ENCODE results near the gene SLC37A1. TPM values are rescaled to one million over a fixed set of nuclear protein-coding genes. Genes with fewer than 3 reads are reported as not detected.
A peak's percentile ranks its signal among the peaks of the same experiment; 100 is the strongest.

Gene SLC37A1
- total RNA-seq, 2 experiments from 2014 or later = 18.9 to 19.2 TPM

GRCh38 chr21:42585881-42586280 lies 72.2 kb downstream of the SLC37A1 start:
- peaks cover 12% of the 10 kb centered on the region for H3K4me1 Mint-ChIP-seq (ENCODE audit: low read depth)
- no peak for ATAC-seq
- no peaks in the 10 kb centered on the region for H3K36me3 Mint-ChIP-seq (ENCODE audit: low read depth)
- ChIA-PET CTCF (no interaction called here), POLR2A (no interaction called here)
- H3K4me3 Mint-ChIP-seq = no peak overlapping the region
- H3K9me3 Mint-ChIP-seq (ENCODE audit: insufficient read depth) = no peaks in the 10 kb centered on the region
- no peaks in the 10 kb centered on the region for H3K27me3 Mint-ChIP-seq (ENCODE audit: low read depth)
- DNase-seq = no peak
- no peak overlapping the region for H3K27ac Mint-ChIP-seq

GRCh38 chr21:42586406-42586805 lies 72.8 kb downstream of the SLC37A1 start:
- Mint-ChIP-seq H3K9me3 (ENCODE audit: insufficient read depth) (no peaks in the 10 kb centered on the region), H3K4me3 (no peak overlapping the region), H3K4me1 (ENCODE audit: low read depth) (peaks cover 18% of the 10 kb centered on the region), H3K27me3 (ENCODE audit: low read depth) (no peaks in the 10 kb centered on the region), H3K27ac (no peak overlapping the region), H3K36me3 (ENCODE audit: low read depth) (no peaks in the 10 kb centered on the region)
- DNase-seq (no peak), ATAC-seq (no peak)
- ChIA-PET CTCF (no interaction called here), POLR2A (no interaction called here)

DNA sequence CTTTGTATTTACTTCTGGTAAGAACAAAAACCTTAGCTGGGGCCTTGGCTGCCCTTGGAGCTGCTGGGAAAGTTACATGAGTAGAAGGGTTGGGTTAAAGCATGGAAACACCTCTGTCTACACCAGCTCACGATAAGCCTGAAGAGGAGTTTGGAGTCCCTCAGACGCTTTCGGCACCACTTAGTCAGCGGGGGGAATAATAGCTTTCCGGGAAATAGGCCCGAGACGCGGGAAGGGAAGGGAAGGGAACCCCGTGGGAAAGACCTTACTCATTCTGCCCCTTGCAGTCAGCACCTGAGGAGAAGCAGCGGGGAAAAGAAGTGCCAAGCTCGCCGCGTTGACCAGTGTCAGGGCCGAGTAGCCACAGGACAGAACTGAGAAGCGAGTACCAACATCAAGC lies 73.4 kb downstream of the SLC37A1 start:
- CTCF ChIA-PET = no interaction called here
- no peak overlapping the region for H3K27ac Mint-ChIP-seq
- H3K4me1 Mint-ChIP-seq (ENCODE audit: low read depth) = peaks cover 21% of the 10 kb centered on the region
- H3K36me3 Mint-ChIP-seq (ENCODE audit: low read depth) = no peaks in the 10 kb centered on the region
- POLR2A ChIA-PET = no interaction called here
- no peak for ATAC-seq
- no peak overlapping the region for H3K4me3 Mint-ChIP-seq
- DNase-seq = no peak
- H3K27me3 Mint-ChIP-seq (ENCODE audit: low read depth) = no peaks in the 10 kb centered on the region
- no peaks in the 10 kb centered on the region for H3K9me3 Mint-ChIP-seq (ENCODE audit: insufficient read depth)

DNA sequence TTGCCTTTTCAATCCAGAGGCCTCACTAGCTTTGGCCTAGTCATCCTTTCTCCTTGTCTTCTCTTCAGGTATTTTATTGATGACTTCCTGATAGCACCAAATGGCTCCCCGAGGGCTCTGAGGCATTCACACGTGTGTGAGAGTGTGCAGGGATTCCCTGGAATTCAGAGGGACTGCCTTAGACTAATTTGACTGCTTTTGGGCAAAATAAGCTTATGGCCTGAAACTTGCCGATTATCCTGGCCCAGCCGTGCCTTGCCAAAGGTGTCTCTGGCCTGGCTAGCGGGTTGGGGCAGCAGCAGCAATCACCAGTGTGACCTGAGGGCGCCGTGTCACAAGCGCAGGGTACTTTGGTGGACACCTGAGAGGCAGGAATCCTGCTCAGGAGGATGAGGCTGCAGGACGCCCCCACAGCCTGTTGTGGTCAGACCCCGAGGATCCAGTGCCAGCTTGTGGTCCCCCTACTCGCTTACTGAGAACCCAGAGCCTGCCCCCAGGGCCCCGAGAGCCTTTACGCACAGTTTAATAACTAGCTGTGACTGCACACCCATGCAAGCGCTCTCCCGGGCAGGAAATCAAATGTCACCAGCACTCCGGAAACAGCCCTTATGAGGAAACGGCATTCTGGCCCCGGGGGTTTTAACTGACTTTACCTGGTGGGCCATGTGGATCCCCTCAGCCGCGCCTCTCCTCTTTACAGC lies 76.9 kb downstream of the SLC37A1 start:
- Mint-ChIP-seq H3K27me3 (ENCODE audit: low read depth) (no peaks in the 10 kb centered on the region), H3K36me3 (ENCODE audit: low read depth) (no peaks in the 10 kb centered on the region), H3K27ac (peak overlapping the region; percentile 48), H3K4me1 (ENCODE audit: low read depth) (peaks cover 18% of the 10 kb centered on the region), H3K9me3 (ENCODE audit: insufficient read depth) (no peaks in the 10 kb centered on the region), H3K4me3 (no peak overlapping the region)
- peak; percentile 62 for ATAC-seq
- ChIA-PET POLR2A (interaction anchor here (1.2 kb wide), 1 partner anchor 302 kb away, joined by 5 read pairs; the partner anchor contains the start of gene NDUFV3), CTCF (interaction anchor here (0.9 to 4.2 kb wide), 3 partner anchors 223 to 279 kb away, joined by 3 to 34 read pairs (median 3); no protein-coding TSS in a partner anchor)
- peak; percentile 68 for DNase-seq

DNA sequence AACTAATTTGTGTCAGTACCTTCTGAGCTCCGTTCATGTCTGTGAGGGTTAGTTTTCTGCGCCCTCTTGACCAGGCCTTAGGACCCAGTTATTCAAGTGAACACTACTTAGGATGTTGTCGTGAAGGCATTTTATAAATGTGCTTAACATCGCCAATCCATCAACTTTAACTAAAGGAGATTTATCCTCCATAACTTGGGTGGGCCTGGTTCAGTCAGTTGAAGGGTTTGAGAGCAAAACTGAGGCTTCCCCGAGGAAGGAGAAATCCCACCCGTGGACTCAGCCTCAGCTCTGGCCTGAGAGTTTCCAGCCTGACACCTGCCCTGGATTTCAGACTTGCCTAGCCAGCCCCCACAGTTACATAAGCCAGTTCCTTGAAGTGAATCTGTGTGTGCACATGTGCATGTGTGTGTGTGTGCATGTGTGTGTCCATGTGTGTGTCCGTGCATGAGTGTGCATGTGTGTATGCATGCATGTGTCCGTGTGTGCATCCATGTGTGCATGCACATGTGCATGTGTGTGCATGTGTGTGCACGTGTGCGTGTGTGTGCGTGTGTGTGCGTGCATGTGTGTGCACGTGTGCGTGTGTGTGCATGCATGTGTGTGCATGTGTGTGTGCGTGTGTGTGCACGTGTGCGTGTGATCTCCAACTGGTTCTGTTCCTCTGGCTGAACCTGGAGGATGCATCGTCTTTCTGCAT lies 77.7 kb downstream of the SLC37A1 start:
- H3K9me3 Mint-ChIP-seq (ENCODE audit: insufficient read depth) = no peaks in the 10 kb centered on the region
- ATAC-seq (no peak), DNase-seq (no peak)
- H3K36me3 Mint-ChIP-seq (ENCODE audit: low read depth) = no peaks in the 10 kb centered on the region
- CTCF ChIA-PET = interaction anchor here (0.9 to 4.2 kb wide), 4 partner anchors 144 to 278 kb away, joined by 3 to 34 read pairs (median 7); no protein-coding TSS in a partner anchor
- H3K4me3 Mint-ChIP-seq = no peak overlapping the region
- POLR2A ChIA-PET = no interaction called here
- peaks cover 1% of the 10 kb centered on the region for H3K27me3 Mint-ChIP-seq (ENCODE audit: low read depth)
- peak overlapping the region; percentile 48 for H3K27ac Mint-ChIP-seq
- peaks cover 18% of the 10 kb centered on the region for H3K4me1 Mint-ChIP-seq (ENCODE audit: low read depth)

GRCh38 chr21:42592156-42592820 lies 78.6 kb downstream of the SLC37A1 start:
- Mint-ChIP-seq H3K27me3 (ENCODE audit: low read depth) (peaks cover 3% of the 10 kb centered on the region), H3K9me3 (ENCODE audit: insufficient read depth) (no peaks in the 10 kb centered on the region), H3K4me3 (no peak overlapping the region), H3K36me3 (ENCODE audit: low read depth) (no peaks in the 10 kb centered on the region), H3K4me1 (ENCODE audit: low read depth) (peaks cover 18% of the 10 kb centered on the region), H3K27ac (peak overlapping the region; percentile 10)
- ChIA-PET CTCF (interaction anchor here (0.7 to 4.2 kb wide), 26 partner anchors 7 to 300 kb away, joined by 3 to 34 read pairs (median 4); partner anchors contain the start of gene NDUFV3), POLR2A (no interaction called here)
- DNase-seq (no peak), ATAC-seq (no peak)

GRCh38 chr21:42593007-42593814 lies 79.6 kb downstream of the SLC37A1 start:
- H3K36me3 Mint-ChIP-seq (ENCODE audit: low read depth) = no peaks in the 10 kb centered on the region
- ChIA-PET CTCF (interaction anchor here (0.7 to 4.2 kb wide), 35 partner anchors 8 to 300 kb away, joined by 3 to 34 read pairs (median 4); partner anchors contain the start of gene NDUFV3), POLR2A (interaction anchor here (0.6 kb wide), 1 partner anchor 582 kb away, joined by 5 read pairs; no protein-coding TSS in a partner anchor)
- peak; percentile 93 for ATAC-seq
- H3K4me3 Mint-ChIP-seq = no peak overlapping the region
- no peak overlapping the region for H3K27ac Mint-ChIP-seq
- H3K4me1 Mint-ChIP-seq (ENCODE audit: low read depth) = peaks cover 18% of the 10 kb centered on the region
- no peaks in the 10 kb centered on the region for H3K9me3 Mint-ChIP-seq (ENCODE audit: insufficient read depth)
- H3K27me3 Mint-ChIP-seq (ENCODE audit: low read depth) = peaks cover 4% of the 10 kb centered on the region
- peak; percentile 79 for DNase-seq

DNA sequence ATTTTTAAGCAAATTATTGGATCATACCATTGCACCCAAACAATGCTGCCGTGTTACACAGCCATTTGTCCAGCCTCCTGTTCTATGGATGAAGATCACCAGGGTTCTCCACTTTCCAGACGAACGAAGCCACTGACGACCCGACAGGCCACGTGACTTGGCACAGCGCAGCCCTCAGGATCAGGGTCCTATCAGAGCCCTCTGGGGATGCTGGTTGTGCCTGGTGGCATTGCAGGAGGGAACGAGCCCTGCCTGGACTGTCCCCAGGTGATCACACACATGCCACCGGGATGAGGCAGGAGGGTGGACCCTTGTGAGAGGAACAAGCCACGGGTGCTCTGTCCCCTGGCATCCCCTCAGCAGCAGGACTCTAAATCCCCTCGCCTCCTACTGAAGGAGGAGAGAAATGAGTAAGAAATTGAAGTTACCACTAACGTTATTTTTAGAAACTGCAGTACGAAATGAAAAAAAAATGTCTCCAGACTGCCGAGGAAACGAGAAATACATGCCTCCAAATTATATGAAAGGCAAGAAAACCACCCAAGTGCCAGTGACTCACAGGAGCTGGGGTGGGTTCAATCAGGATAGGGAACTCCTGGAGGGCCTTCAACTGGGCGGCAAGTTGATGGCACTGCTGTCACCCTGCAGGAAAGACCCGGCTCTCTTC lies 81.1 kb downstream of the SLC37A1 start:
- ATAC-seq (no peak), DNase-seq (no peak)
- ChIA-PET CTCF (interaction anchor here (0.8 to 4.2 kb wide), 5 partner anchors 12 to 237 kb away, joined by 3 to 34 read pairs (median 11); no protein-coding TSS in a partner anchor), POLR2A (interaction anchor here (0.8 kb wide), 1 partner anchor 48 kb away, joined by 3 read pairs; no protein-coding TSS in a partner anchor)
- Mint-ChIP-seq H3K36me3 (ENCODE audit: low read depth) (no peaks in the 10 kb centered on the region), H3K4me1 (ENCODE audit: low read depth) (peaks cover 18% of the 10 kb centered on the region), H3K9me3 (ENCODE audit: insufficient read depth) (no peaks in the 10 kb centered on the region), H3K27me3 (ENCODE audit: low read depth) (peaks cover 4% of the 10 kb centered on the region), H3K27ac (no peak overlapping the region), H3K4me3 (no peak overlapping the region)

DNA sequence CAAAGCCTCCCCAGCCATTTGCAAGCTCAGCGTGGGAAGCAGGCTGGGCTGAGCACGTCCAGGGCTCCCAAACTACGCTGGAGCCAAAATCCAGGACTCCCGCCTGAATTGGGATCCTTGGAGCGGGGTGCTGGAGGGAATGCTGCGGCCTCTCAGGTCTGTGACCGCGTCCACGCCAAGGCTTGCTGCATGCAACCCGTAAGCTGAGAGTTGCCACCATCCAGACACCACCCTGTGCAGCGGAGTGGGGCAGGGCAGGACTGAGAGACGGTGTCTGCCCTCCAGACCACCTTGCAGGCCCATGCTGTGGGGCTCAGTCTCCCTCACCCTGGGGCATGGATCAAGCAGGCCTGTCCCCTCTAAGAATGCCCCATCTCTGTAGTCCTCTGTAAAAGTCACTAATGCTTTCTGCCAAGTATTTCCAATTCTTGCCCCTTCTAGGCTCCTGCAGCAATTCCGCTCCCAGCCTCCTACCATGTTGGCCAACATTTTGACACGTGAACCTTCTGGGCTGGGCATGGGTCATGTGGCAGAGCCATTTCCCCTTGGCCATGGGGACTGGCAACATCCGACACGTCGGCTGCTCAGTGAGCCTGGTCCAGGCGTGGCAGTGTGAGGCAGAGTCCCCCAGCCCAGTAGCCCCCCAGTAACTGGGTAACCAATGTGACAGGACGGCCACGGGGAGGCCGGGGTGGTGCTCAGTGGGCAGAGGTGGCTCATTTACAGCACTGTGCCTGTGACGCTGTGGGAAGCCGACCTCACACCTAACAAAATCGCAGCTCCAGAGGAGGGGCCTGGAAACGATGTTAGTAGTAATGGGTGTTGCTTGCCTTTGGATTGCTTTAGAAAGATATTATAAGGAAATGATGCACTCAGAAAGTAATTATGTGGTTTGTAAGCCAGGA lies 81.9 kb downstream of the SLC37A1 start:
- no peak overlapping the region for H3K4me3 Mint-ChIP-seq
- no peaks in the 10 kb centered on the region for H3K9me3 Mint-ChIP-seq (ENCODE audit: insufficient read depth)
- H3K27ac Mint-ChIP-seq = no peak overlapping the region
- no peaks in the 10 kb centered on the region for H3K36me3 Mint-ChIP-seq (ENCODE audit: low read depth)
- H3K4me1 Mint-ChIP-seq (ENCODE audit: low read depth) = peaks cover 14% of the 10 kb centered on the region
- POLR2A ChIA-PET = interaction anchor here (0.8 kb wide), 1 partner anchor 47 kb away, joined by 3 read pairs; no protein-coding TSS in a partner anchor
- ATAC-seq (no peak), DNase-seq (no peak)
- CTCF ChIA-PET = interaction anchor here (1.2 kb wide), 1 partner anchor 226 kb away, joined by 3 read pairs; no protein-coding TSS in a partner anchor
- peaks cover 4% of the 10 kb centered on the region for H3K27me3 Mint-ChIP-seq (ENCODE audit: low read depth)

- no peaks in the 10 kb centered on the region for H3K9me3 Mint-ChIP-seq (ENCODE audit: insufficient read depth)
- ATAC-seq = no peak
- H3K4me3 Mint-ChIP-seq = no peak overlapping the region
- DNase-seq = no peak
- peaks cover 3% of the 10 kb centered on the region for H3K4me1 Mint-ChIP-seq (ENCODE audit: low read depth)
- POLR2A ChIA-PET = no interaction called here
- H3K27ac Mint-ChIP-seq = no peak overlapping the region
- CTCF ChIA-PET = interaction anchor here (1.2 kb wide), 1 partner anchor 225 kb away, joined by 3 read pairs; no protein-coding TSS in a partner anchor
- no peaks in the 10 kb centered on the region for H3K36me3 Mint-ChIP-seq (ENCODE audit: low read depth)
- peaks cover 4% of the 10 kb centered on the region for H3K27me3 Mint-ChIP-seq (ENCODE audit: low read depth)
Observed at GRCh38 chr21:42596657-42597056, 83.0 kb downstream of the SLC37A1 start.

Measured in activated CD8-positive, alpha-beta T cell treated with anti-CD3 and anti-CD28 coated beads, Interleukin-2, amount 10 ng/mL, durations not matched to agents 7 days and 5 days (primary cell).